KMS-11 (cell line): ENCODE data around the gene SPTSSA.

ENCODE experiments used
- H2AFZ ChIP-seq: fragments of 200-600 bp; sonication (generic); 2 replicates; pipeline ENCODE4 v1.6.1; 2016; ENCODE audit warnings: antibody characterized with exemption, mixed run types, low read depth
- H3K27ac ChIP-seq: fragments of 200-600 bp; sonication (generic); 2 replicates; pipeline ENCODE4 v1.6.1; 2016; ENCODE audit warnings: mild to moderate bottlenecking, mixed run types
- H3K27me3 ChIP-seq: fragments of 200-600 bp; sonication (generic); 2 replicates; pipeline ENCODE4 v1.6.1; 2017; ENCODE audit warnings: mild to moderate bottlenecking, low read depth, mixed run types, moderate library complexity; ENCODE audit not compliant: insufficient read depth
- H3K36me3 ChIP-seq: fragments of 200-600 bp; sonication (generic); 2 replicates; pipeline ENCODE4 v1.6.1; 2017; ENCODE audit warnings: mild to moderate bottlenecking, mixed run types; ENCODE audit not compliant: insufficient read depth
- H3K4me1 ChIP-seq: fragments of 200-600 bp; sonication (generic); 2 replicates; pipeline ENCODE4 v1.6.1; 2016; ENCODE audit warnings: mild to moderate bottlenecking, low read depth, mixed run types; ENCODE audit not compliant: poor library complexity, severe bottlenecking
- H3K4me2 ChIP-seq: fragments of 200-600 bp; sonication (generic); 2 replicates; pipeline ENCODE4 v1.7.0; 2016; ENCODE audit warnings: mild to moderate bottlenecking, mixed run types
- H3K4me3 ChIP-seq: fragments of 200-600 bp; sonication (generic); IDR thresholded peaks from 2 replicates; pipeline ENCODE4 v1.6.1; 2017; ENCODE audit warnings: low read depth, low read length, mixed read lengths; ENCODE audit not compliant: insufficient read depth
- H3K79me2 ChIP-seq: fragments of 200-600 bp; sonication (generic); 2 replicates; pipeline ENCODE4 v1.6.1; 2016; ENCODE audit warnings: low read depth, mixed run types; ENCODE audit not compliant: insufficient read depth
- H3K9ac ChIP-seq: fragments of 200-600 bp; sonication (generic); 2 replicates; pipeline ENCODE4 v1.6.1; 2016; ENCODE audit warnings: mild to moderate bottlenecking, mixed run types
- H4K20me1 ChIP-seq: fragments of 200-600 bp; sonication (generic); 2 replicates; pipeline ENCODE4 v1.6.1; 2016; ENCODE audit warnings: mild to moderate bottlenecking, mixed run types; ENCODE audit not compliant: insufficient read depth
- CTCF ChIP-seq: fragments of 200-600 bp; sonication (generic); conservative IDR thresholded peaks from 2 replicates; pipeline ENCODE4 v1.6.1; 2017; ENCODE audit warnings: low read depth, mild to moderate bottlenecking, antibody characterized with exemption, low read length, moderate library complexity, mixed read lengths

The SPTSSA gene

GRCh38 chr14:34452258-34452822, 9.7 kb downstream of the SPTSSA start:
- Histone ChIP-seq H2AFZ (no peak overlapping the region), H3K27ac (no peak overlapping the region), H3K4me1 (no peaks in the 10 kb centered on the region), H3K4me2 (no peak overlapping the region), H3K4me3 (no peak overlapping the region), H3K79me2 (no peaks in the 10 kb centered on the region; the same call in 1 of the 2 replicates), H3K36me3 (no peaks in the 10 kb centered on the region), H4K20me1 (no peaks in the 10 kb centered on the region), H3K9ac (no peak overlapping the region), H3K27me3 (no peaks in the 10 kb centered on the region)
- TF ChIP-seq CTCF, result no peak

GRCh38 chr14:34450958-34451357, 11.1 kb downstream of the SPTSSA start:
- Histone ChIP-seq H3K27me3 (no peaks in the 10 kb centered on the region), H3K36me3 (no peaks in the 10 kb centered on the region), H4K20me1 (no peaks in the 10 kb centered on the region), H3K9ac (no peak overlapping the region), H3K27ac (no peak overlapping the region), H3K4me3 (no peak overlapping the region), H3K79me2 (no peaks in the 10 kb centered on the region; the same call in 1 of the 2 replicates), H2AFZ (no peak overlapping the region), H3K4me2 (no peak overlapping the region), H3K4me1 (no peaks in the 10 kb centered on the region)
- no peak for TF ChIP-seq CTCF

- Histone ChIP-seq H3K27ac (no peak overlapping the region), H4K20me1 (no peaks in the 10 kb centered on the region), H3K9ac (no peak overlapping the region), H2AFZ (no peak overlapping the region), H3K4me1 (no peaks in the 10 kb centered on the region), H3K4me3 (no peak overlapping the region), H3K79me2 (no peaks in the 10 kb centered on the region; the same call in 1 of the 2 replicates), H3K27me3 (no peaks in the 10 kb centered on the region), H3K36me3 (no peaks in the 10 kb centered on the region), H3K4me2 (no peak overlapping the region)
- TF ChIP-seq CTCF, result no peak
These were observed 11.5 kb downstream of the SPTSSA start for GRCh38 chr14:34450542-34450915.

- Histone ChIP-seq H3K27me3 (no peaks in the 10 kb centered on the region), H4K20me1 (no peaks in the 10 kb centered on the region), H3K79me2 (no peaks in the 10 kb centered on the region; the same call in 1 of the 2 replicates), H3K4me3 (no peak overlapping the region), H3K36me3 (no peaks in the 10 kb centered on the region), H3K4me2 (no peak overlapping the region), H2AFZ (no peak overlapping the region), H3K4me1 (no peaks in the 10 kb centered on the region), H3K27ac (no peak overlapping the region), H3K9ac (no peak overlapping the region)
- TF ChIP-seq CTCF, result no peak
These were observed 12.1 kb downstream of the SPTSSA start for GRCh38 chr14:34449819-34450541.
